ENCODE data around the gene AWAT2. TPM values are rescaled to one million over a fixed set of nuclear protein-coding genes. Genes with fewer than 3 reads are reported as not detected.

The AWAT2 gene
- total RNA-seq (not detected), polyA plus RNA-seq (not detected)

GRCh38 chrX:70049925-70050324 is at the start of gene AWAT2:
Gene AWAT2, minus strand, starts transcription at chrX:70049938. Its CDS starts 6 bp downstream, at chrX:70049932.
- H3K27me3 ChIP-seq (ENCODE audit: control insufficient read depth, insufficient read depth, low read length): no peaks in the 10 kb centered on the region
- Mint-ChIP-seq H3K36me3 (no peaks in the 10 kb centered on the region), H3K4me1 (no peaks in the 10 kb centered on the region), H3K4me3 (no peak within 1 kb of the TSS), H3K27me3 (peaks cover 7% of the 10 kb centered on the region), H3K9me3 (no peaks in the 10 kb centered on the region), H3K27ac (no peak within 1 kb of the TSS)
- no peak within 1 kb of the TSS for H3K27ac ChIP-seq (ENCODE audit: insufficient read depth, low read length, poor library complexity, severe bottlenecking)
- no peaks in the 10 kb centered on the region for H3K4me1 ChIP-seq (ENCODE audit: control insufficient read depth, insufficient read depth, low read length, poor library complexity, severe bottlenecking)
- no peaks in the 10 kb centered on the region for H3K36me3 ChIP-seq (ENCODE audit: control insufficient read depth, insufficient read depth, low read length)
- no peak within 1 kb of the TSS for H3K4me3 ChIP-seq (ENCODE audit: low read depth, low read length)
- ATAC-seq (ENCODE audit: low read depth in 2 of 2) (no peak), DNase-seq (no peak)
- no peaks in the 10 kb centered on the region for H3K9me3 ChIP-seq (ENCODE audit: control insufficient read depth in 2 of 2, low read length in 2 of 2)

- peak in 1 of 3 donors; percentile 6 for DNase-seq
- Histone ChIP-seq H3K4me1 (ENCODE audit: control insufficient read depth, insufficient read depth, low read length, poor library complexity, severe bottlenecking) (no peaks in the 10 kb centered on the region), H3K36me3 (ENCODE audit: control insufficient read depth, insufficient read depth, low read length) (no peaks in the 10 kb centered on the region), H3K9me3 (ENCODE audit: control insufficient read depth in 2 of 2, low read length in 2 of 2) (no peaks in the 10 kb centered on the region), H3K27me3 (ENCODE audit: control insufficient read depth, insufficient read depth, low read length) (no peaks in the 10 kb centered on the region), H3K27ac (ENCODE audit: insufficient read depth, low read length, poor library complexity, severe bottlenecking) (no peak overlapping the region), H3K4me3 (ENCODE audit: low read depth, low read length) (no peak overlapping the region)
- ATAC-seq (ENCODE audit: low read depth in 2 of 2): no peak
- Mint-ChIP-seq H3K4me3 (no peak overlapping the region), H3K9me3 (peaks cover 0 to 2% (median 0%) of the 10 kb centered on the region in 7 donors), H3K36me3 (no peaks in the 10 kb centered on the region), H3K4me1 (no peaks in the 10 kb centered on the region), H3K27ac (no peak overlapping the region), H3K27me3 (peaks cover 13% of the 10 kb centered on the region)
These were observed 46.3 kb upstream of the AWAT2 start for GRCh38 chrX:70096052-70096451.

- DNase-seq (no peak), ATAC-seq (ENCODE audit: low read depth in 2 of 2) (no peak)
- no peaks in the 10 kb centered on the region for H3K4me1 ChIP-seq (ENCODE audit: control insufficient read depth, insufficient read depth, low read length, poor library complexity, severe bottlenecking)
- no peaks in the 10 kb centered on the region for H3K9me3 ChIP-seq (ENCODE audit: control insufficient read depth in 2 of 2, low read length in 2 of 2)
- no peaks in the 10 kb centered on the region for H3K36me3 ChIP-seq (ENCODE audit: control insufficient read depth, insufficient read depth, low read length)
- H3K27me3 ChIP-seq (ENCODE audit: control insufficient read depth, insufficient read depth, low read length): no peaks in the 10 kb centered on the region
- Mint-ChIP-seq H3K36me3 (no peaks in the 10 kb centered on the region), H3K9me3 (no peaks in the 10 kb centered on the region), H3K4me1 (no peaks in the 10 kb centered on the region), H3K27ac (no peak overlapping the region), H3K4me3 (no peak overlapping the region), H3K27me3 (peaks cover 7% of the 10 kb centered on the region)
- no peak overlapping the region for H3K27ac ChIP-seq (ENCODE audit: insufficient read depth, low read length, poor library complexity, severe bottlenecking)
- no peak overlapping the region for H3K4me3 ChIP-seq (ENCODE audit: low read depth, low read length)
These were observed 42.5 kb upstream of the AWAT2 start for GRCh38 chrX:70092247-70092646.

- no peaks in the 10 kb centered on the region for H3K36me3 ChIP-seq (ENCODE audit: control insufficient read depth, insufficient read depth, low read length)
- DNase-seq (no peak), ATAC-seq (ENCODE audit: low read depth in 2 of 2) (no peak)
- peaks cover 0 to 1% (median 0%) of the 10 kb centered on the region in 7 donors for H3K9me3 Mint-ChIP-seq
- peaks cover 7% of the 10 kb centered on the region for H3K27me3 Mint-ChIP-seq
- H3K36me3 Mint-ChIP-seq: no peaks in the 10 kb centered on the region
- no peaks in the 10 kb centered on the region for H3K9me3 ChIP-seq (ENCODE audit: control insufficient read depth in 2 of 2, low read length in 2 of 2)
- H3K27ac ChIP-seq (ENCODE audit: insufficient read depth, low read length, poor library complexity, severe bottlenecking): no peak overlapping the region
- no peak overlapping the region for H3K4me3 Mint-ChIP-seq
- H3K27ac Mint-ChIP-seq: no peak overlapping the region
- H3K4me3 ChIP-seq (ENCODE audit: low read depth, low read length): no peak overlapping the region
- H3K4me1 Mint-ChIP-seq: no peaks in the 10 kb centered on the region
- H3K4me1 ChIP-seq (ENCODE audit: control insufficient read depth, insufficient read depth, low read length, poor library complexity, severe bottlenecking): no peaks in the 10 kb centered on the region
- H3K27me3 ChIP-seq (ENCODE audit: control insufficient read depth, insufficient read depth, low read length): no peaks in the 10 kb centered on the region
These were observed 40.0 kb upstream of the AWAT2 start for GRCh38 chrX:70089604-70090297.

- peaks cover 0 to 1% (median 0%) of the 10 kb centered on the region in 7 donors for H3K9me3 Mint-ChIP-seq
- Histone ChIP-seq H3K27me3 (ENCODE audit: control insufficient read depth, insufficient read depth, low read length) (no peaks in the 10 kb centered on the region), H3K36me3 (ENCODE audit: control insufficient read depth, insufficient read depth, low read length) (no peaks in the 10 kb centered on the region), H3K27ac (ENCODE audit: insufficient read depth, low read length, poor library complexity, severe bottlenecking) (no peak overlapping the region), H3K4me3 (ENCODE audit: low read depth, low read length) (no peak overlapping the region), H3K9me3 (ENCODE audit: control insufficient read depth in 2 of 2, low read length in 2 of 2) (no peaks in the 10 kb centered on the region), H3K4me1 (ENCODE audit: control insufficient read depth, insufficient read depth, low read length, poor library complexity, severe bottlenecking) (no peaks in the 10 kb centered on the region)
- H3K27me3 Mint-ChIP-seq: peaks cover 7% of the 10 kb centered on the region
- H3K4me3 Mint-ChIP-seq: no peak overlapping the region
- no peaks in the 10 kb centered on the region for H3K4me1 Mint-ChIP-seq
- DNase-seq (no peak), ATAC-seq (ENCODE audit: low read depth in 2 of 2) (no peak)
- H3K27ac Mint-ChIP-seq: no peak overlapping the region
- H3K36me3 Mint-ChIP-seq: no peaks in the 10 kb centered on the region
These were observed 39.0 kb upstream of the AWAT2 start for GRCh38 chrX:70088751-70089150.

GRCh38 chrX:70087857-70088630 is 38.3 kb upstream of the AWAT2 start:
- no peak overlapping the region for H3K27ac Mint-ChIP-seq
- peaks cover 0 to 1% (median 0%) of the 10 kb centered on the region in 7 donors for H3K9me3 Mint-ChIP-seq
- H3K27ac ChIP-seq (ENCODE audit: insufficient read depth, low read length, poor library complexity, severe bottlenecking): no peak overlapping the region
- DNase-seq (no peak), ATAC-seq (ENCODE audit: low read depth in 2 of 2) (no peak)
- H3K36me3 Mint-ChIP-seq: no peaks in the 10 kb centered on the region
- H3K4me1 Mint-ChIP-seq: no peaks in the 10 kb centered on the region
- H3K4me1 ChIP-seq (ENCODE audit: control insufficient read depth, insufficient read depth, low read length, poor library complexity, severe bottlenecking): no peaks in the 10 kb centered on the region
- H3K9me3 ChIP-seq (ENCODE audit: control insufficient read depth in 2 of 2, low read length in 2 of 2): no peaks in the 10 kb centered on the region
- H3K27me3 Mint-ChIP-seq: peaks cover 7% of the 10 kb centered on the region
- no peaks in the 10 kb centered on the region for H3K36me3 ChIP-seq (ENCODE audit: control insufficient read depth, insufficient read depth, low read length)
- H3K4me3 ChIP-seq (ENCODE audit: low read depth, low read length): no peak overlapping the region
- H3K27me3 ChIP-seq (ENCODE audit: control insufficient read depth, insufficient read depth, low read length): no peaks in the 10 kb centered on the region
- H3K4me3 Mint-ChIP-seq: no peak overlapping the region

GRCh38 chrX:70084592-70085240 is 35.0 kb upstream of the AWAT2 start:
- Histone ChIP-seq H3K36me3 (ENCODE audit: control insufficient read depth, insufficient read depth, low read length) (no peaks in the 10 kb centered on the region), H3K9me3 (ENCODE audit: control insufficient read depth in 2 of 2, low read length in 2 of 2) (no peaks in the 10 kb centered on the region), H3K4me3 (ENCODE audit: low read depth, low read length) (no peak overlapping the region), H3K27me3 (ENCODE audit: control insufficient read depth, insufficient read depth, low read length) (no peaks in the 10 kb centered on the region), H3K27ac (ENCODE audit: insufficient read depth, low read length, poor library complexity, severe bottlenecking) (no peak overlapping the region), H3K4me1 (ENCODE audit: control insufficient read depth, insufficient read depth, low read length, poor library complexity, severe bottlenecking) (no peaks in the 10 kb centered on the region)
- no peak for ATAC-seq (ENCODE audit: low read depth in 2 of 2)
- Mint-ChIP-seq H3K27me3 (peaks cover 8% of the 10 kb centered on the region), H3K36me3 (no peaks in the 10 kb centered on the region), H3K4me1 (no peaks in the 10 kb centered on the region), H3K27ac (no peak overlapping the region), H3K9me3 (peaks cover 0 to 1% (median 0%) of the 10 kb centered on the region in 7 donors), H3K4me3 (no peak overlapping the region)
- DNase-seq: no peak
